Neural crest cell (in vitro differentiated cells): ENCODE data around the gene FOXC2. TPM values are rescaled to one million over a fixed set of nuclear protein-coding genes. Genes with fewer than 3 reads are reported as not detected.

Experiments used
- DNase-seq: peaks from one replicate; pipeline ENCODE4 v3.0.0; 2021; ENCODE audit warnings: low read depth, mixed read lengths, low spot score
- H3K27ac Mint-ChIP-seq: one replicate; pipeline ENCODE4 v1.8.0; 2021; ENCODE audit warnings: mild to moderate bottlenecking, mixed read lengths; ENCODE audit not compliant: unreplicated experiment
- H3K27me3 Mint-ChIP-seq: 2 replicates; pipeline ENCODE4 v1.8.0; 2021; ENCODE audit warnings: low read depth, mild to moderate bottlenecking, mixed read lengths
- H3K36me3 Mint-ChIP-seq: 2 replicates; pipeline ENCODE4 v1.8.0; 2021; ENCODE audit warnings: low read depth, mild to moderate bottlenecking, mixed read lengths
- H3K4me1 Mint-ChIP-seq: 2 replicates; pipeline ENCODE4 v1.8.0; 2021; ENCODE audit warnings: mixed read lengths
- H3K4me3 Mint-ChIP-seq: one replicate; pipeline ENCODE4 v1.8.0; 2021; ENCODE audit warnings: mild to moderate bottlenecking, mixed read lengths
- H3K9me3 Mint-ChIP-seq: 2 replicates; pipeline ENCODE4 v1.8.0; 2021; ENCODE audit warnings: mixed read lengths
- CTCF ChIP-seq: fragments of 200-600 bp; sonication (generic); conservative IDR thresholded peaks from 2 replicates; pipeline ENCODE4 v1.5.0; 2021; ENCODE audit warnings: antibody characterized with exemption, mild to moderate bottlenecking
- long read RNA-seq: library from polyadenylated mRNA; unstranded; transcript quantifications from one replicate; pipeline ENCODE4 v2.0.0, GENCODE V29; 2020
- total RNA-seq: library from RNA; stranded (reverse); gene quantifications from 2 replicates; pipeline ENCODE4 v1.2.1, GENCODE V29; 2021

The FOXC2 gene
- 0.11 TPM in 1 of 2 replicates, not detected in the other for total RNA-seq
- long read RNA-seq = 0 reads

- peak within 1 kb of the TSS; percentile 62 for H3K4me3 Mint-ChIP-seq
- no peak for TF ChIP-seq CTCF
- H3K9me3 Mint-ChIP-seq = no peaks in the 10 kb centered on the region
- H3K4me1 Mint-ChIP-seq = peaks cover 19% of the 10 kb centered on the region
- no peak within 1 kb of the TSS for H3K27ac Mint-ChIP-seq
- H3K36me3 Mint-ChIP-seq = no peaks in the 10 kb centered on the region
- peak; percentile 80 for DNase-seq
- peaks cover 87% of the 10 kb centered on the region for H3K27me3 Mint-ChIP-seq
Observed at GRCh38 chr16:86566601-86566965, at the start of gene FOXC2. Gene FOXC2 (plus strand): TSS chr16:86566829. CDS start chr16:86567336, 507 bp downstream.

GRCh38 chr16:86517033-86517432, 49.6 kb upstream of the FOXC2 start:
- H3K36me3 Mint-ChIP-seq = peaks cover 2% of the 10 kb centered on the region
- no peaks in the 10 kb centered on the region for H3K4me1 Mint-ChIP-seq
- no peak overlapping the region for H3K27ac Mint-ChIP-seq
- no peaks in the 10 kb centered on the region for H3K9me3 Mint-ChIP-seq
- DNase-seq = no peak
- H3K27me3 Mint-ChIP-seq = peaks cover 96% of the 10 kb centered on the region
- no peak overlapping the region for H3K4me3 Mint-ChIP-seq
- no peak for TF ChIP-seq CTCF

GRCh38 chr16:86517652-86518258, 48.9 kb upstream of the FOXC2 start:
- H3K9me3 Mint-ChIP-seq = no peaks in the 10 kb centered on the region
- no peaks in the 10 kb centered on the region for H3K4me1 Mint-ChIP-seq
- peak; percentile 63 for DNase-seq
- peaks cover 2% of the 10 kb centered on the region for H3K36me3 Mint-ChIP-seq
- peaks cover 96% of the 10 kb centered on the region for H3K27me3 Mint-ChIP-seq
- TF ChIP-seq CTCF = peak; percentile 77
- no peak overlapping the region for H3K27ac Mint-ChIP-seq
- H3K4me3 Mint-ChIP-seq = peak overlapping the region; percentile 41

- H3K27me3 Mint-ChIP-seq = peaks cover 89% of the 10 kb centered on the region
- TF ChIP-seq CTCF = no peak
- H3K36me3 Mint-ChIP-seq = no peaks in the 10 kb centered on the region
- no peaks in the 10 kb centered on the region for H3K9me3 Mint-ChIP-seq
- no peak overlapping the region for H3K4me3 Mint-ChIP-seq
- no peak overlapping the region for H3K27ac Mint-ChIP-seq
- no peak for DNase-seq
- no peaks in the 10 kb centered on the region for H3K4me1 Mint-ChIP-seq
Observed at GRCh38 chr16:86519007-86519648, 47.5 kb upstream of the FOXC2 start.

- Mint-ChIP-seq H3K4me3 (no peak overlapping the region), H3K27me3 (peaks cover 83% of the 10 kb centered on the region), H3K27ac (no peak overlapping the region), H3K9me3 (no peaks in the 10 kb centered on the region), H3K36me3 (no peaks in the 10 kb centered on the region), H3K4me1 (no peaks in the 10 kb centered on the region)
- TF ChIP-seq CTCF = peak; percentile 97
- DNase-seq = peak; percentile 71
Observed at GRCh38 chr16:86519649-86520316, 46.8 kb upstream of the FOXC2 start.
